Prostate gland (tissue), 2 donors: ENCODE results near the gene BAG5.

Source experiments
- CTCF ChIP-seq, 4 experiments: fragments of 200-600 bp in 2 of 4; fragments of 450-650 bp in 2 of 4; sonication (generic) in 2 of 4; IDR thresholded peaks; 1 replicate in 3 of 4; 2 replicates in 1 of 4; pipeline ENCODE4 v1.5.1; 2016 to 2019; ENCODE audit warnings: antibody characterized with exemption in 4 of 4, mild to moderate bottlenecking in 2 of 4, moderate library complexity in 2 of 4
- POLR2A ChIP-seq: fragments of 450-650 bp; IDR thresholded peaks from one replicate; pipeline ENCODE4 v1.6.1; 2016; ENCODE audit warnings: antibody characterized with exemption, mild to moderate bottlenecking
- POLR2AphosphoS5 ChIP-seq: sonication (generic); formaldehyde crosslinking; IDR thresholded peaks from one replicate; pipeline ENCODE4 v1.6.1; 2017; ENCODE audit warnings: antibody characterized with exemption

DNA sequence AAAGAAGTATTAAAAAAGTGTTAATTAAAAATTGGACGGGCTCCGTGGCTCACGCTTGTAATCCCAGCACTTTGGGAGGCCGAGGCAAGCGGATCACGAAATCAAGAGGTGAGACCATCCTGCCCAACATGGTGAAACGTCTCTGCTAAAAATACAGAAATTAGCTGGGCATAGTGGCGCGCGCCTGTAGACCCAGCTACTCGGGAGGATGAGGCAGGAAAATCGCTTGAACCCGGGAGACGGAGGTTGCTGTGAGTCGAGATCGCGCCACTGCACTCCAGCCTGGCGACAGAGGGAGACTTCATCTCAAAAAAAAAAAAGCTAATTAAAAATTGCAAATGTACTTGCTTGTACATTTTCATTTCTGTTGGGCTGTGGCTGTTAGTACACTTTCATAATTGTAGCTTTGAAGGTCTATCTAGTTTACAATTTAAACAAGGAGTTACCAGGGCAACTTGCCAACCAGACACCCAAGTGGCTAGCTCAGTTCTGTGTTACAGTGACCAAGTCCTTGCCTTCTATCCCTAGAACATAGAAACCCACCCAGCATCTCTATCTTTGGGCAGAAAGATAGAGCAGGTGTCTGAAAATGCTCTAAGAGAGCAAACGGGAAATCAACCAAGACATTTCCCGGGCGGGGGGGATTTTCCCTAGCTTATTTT, 1.5 kb upstream of the BAG5 start:
- TF ChIP-seq CTCF (IDR thresholded peaks at IDR 0.05) (no peak), POLR2A (no peak), POLR2AphosphoS5 (no peak)
